ENCODE measurements around the gene TERT. TPM values are rescaled to one million over a fixed set of nuclear protein-coding genes. Genes with fewer than 3 reads are reported as not detected.

TERT gene
- total RNA-seq, 2 experiments from 2014 or later: 0.55 to 0.84 TPM

GRCh38 chr5:1239505-1240251, 55.2 kb downstream of the TERT start:
- Mint-ChIP-seq H3K9me3 (peaks cover 7% of the 10 kb centered on the region), H3K27me3 (peaks cover 5% of the 10 kb centered on the region), H3K36me3 (ENCODE audit: low read depth) (no peaks in the 10 kb centered on the region), H3K4me3 (no peak overlapping the region), H3K27ac (no peak overlapping the region), H3K4me1 (ENCODE audit: low read depth) (no peaks in the 10 kb centered on the region)
- intact Hi-C loops (cut with DNase I, micrococcal nuclease): no loop called here
- TF ChIP-seq, protein P1, sequence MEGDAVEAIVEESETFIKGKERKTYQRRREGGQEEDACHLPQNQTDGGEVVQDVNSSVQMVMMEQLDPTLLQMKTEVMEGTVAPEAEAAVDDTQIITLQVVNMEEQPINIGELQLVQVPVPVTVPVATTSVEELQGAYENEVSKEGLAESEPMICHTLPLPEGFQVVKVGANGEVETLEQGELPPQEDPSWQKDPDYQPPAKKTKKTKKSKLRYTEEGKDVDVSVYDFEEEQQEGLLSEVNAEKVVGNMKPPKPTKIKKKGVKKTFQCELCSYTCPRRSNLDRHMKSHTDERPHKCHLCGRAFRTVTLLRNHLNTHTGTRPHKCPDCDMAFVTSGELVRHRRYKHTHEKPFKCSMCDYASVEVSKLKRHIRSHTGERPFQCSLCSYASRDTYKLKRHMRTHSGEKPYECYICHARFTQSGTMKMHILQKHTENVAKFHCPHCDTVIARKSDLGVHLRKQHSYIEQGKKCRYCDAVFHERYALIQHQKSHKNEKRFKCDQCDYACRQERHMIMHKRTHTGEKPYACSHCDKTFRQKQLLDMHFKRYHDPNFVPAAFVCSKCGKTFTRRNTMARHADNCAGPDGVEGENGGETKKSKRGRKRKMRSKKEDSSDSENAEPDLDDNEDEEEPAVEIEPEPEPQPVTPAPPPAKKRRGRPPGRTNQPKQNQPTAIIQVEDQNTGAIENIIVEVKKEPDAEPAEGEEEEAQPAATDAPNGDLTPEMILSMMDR (IDR thresholded peaks at IDR 0.05): no peak
- ChIA-PET POLR2A (no interaction called here), CTCF (no interaction called here)
- no peak overlapping the region for H3K4me3 ChIP-seq (ENCODE audit: low read length)
- no peaks in the 10 kb centered on the region for H3K4me1 ChIP-seq (ENCODE audit: insufficient read depth, low read length)
- DNase-seq (no peak), ATAC-seq (ENCODE audit: poor library complexity) (no peak)
- no peaks in the 10 kb centered on the region for H3K36me3 ChIP-seq (ENCODE audit: insufficient read depth, low read length)
- peaks cover 12 to 28% of the 10 kb centered on the region in 2 experiments for H3K9me3 ChIP-seq (ENCODE audit: control insufficient read depth in 1 of 2, insufficient read depth in 1 of 2, low read length in 2 of 2)
- H3K27me3 ChIP-seq (ENCODE audit: control insufficient read depth in 1 of 2, insufficient read depth in 2 of 2, low read length in 2 of 2): no peaks in the 10 kb centered on the region
- H3K27ac ChIP-seq (ENCODE audit: low read depth in 1 of 2, low read length in 2 of 2): no peak overlapping the region

- no peaks in the 10 kb centered on the region for H3K27me3 ChIP-seq (ENCODE audit: control insufficient read depth in 1 of 2, insufficient read depth in 2 of 2, low read length in 2 of 2)
- intact Hi-C loops (cut with DNase I, micrococcal nuclease): no loop called here
- Mint-ChIP-seq H3K27me3 (peaks cover 3% of the 10 kb centered on the region), H3K36me3 (ENCODE audit: low read depth) (no peaks in the 10 kb centered on the region), H3K27ac (no peak overlapping the region), H3K9me3 (peaks cover 7% of the 10 kb centered on the region), H3K4me3 (no peak overlapping the region), H3K4me1 (ENCODE audit: low read depth) (no peaks in the 10 kb centered on the region)
- ATAC-seq (ENCODE audit: poor library complexity) (no peak), DNase-seq (no peak)
- H3K4me1 ChIP-seq (ENCODE audit: insufficient read depth, low read length): no peaks in the 10 kb centered on the region
- no peaks in the 10 kb centered on the region for H3K36me3 ChIP-seq (ENCODE audit: insufficient read depth, low read length)
- H3K9me3 ChIP-seq (ENCODE audit: control insufficient read depth in 1 of 2, insufficient read depth in 1 of 2, low read length in 2 of 2): peaks cover 12 to 30% of the 10 kb centered on the region in 2 experiments
- no peak overlapping the region for H3K4me3 ChIP-seq (ENCODE audit: low read length)
- TF ChIP-seq, protein P1 (IDR thresholded peaks at IDR 0.05): no peak
- POLR2A ChIA-PET: interaction anchor here (1.0 kb wide), 1 partner anchor 20 kb away, joined by 3 read pairs; no protein-coding TSS in a partner anchor
- no peak overlapping the region for H3K27ac ChIP-seq (ENCODE audit: low read depth in 1 of 2, low read length in 2 of 2)
- CTCF ChIA-PET: no interaction called here
Measured at GRCh38 chr5:1235838-1236237, 59.0 kb downstream of the TERT start.

- Histone ChIP-seq H3K27ac (ENCODE audit: low read depth in 1 of 2, low read length in 2 of 2) (no peak overlapping the region), H3K4me1 (ENCODE audit: insufficient read depth, low read length) (no peaks in the 10 kb centered on the region), H3K9me3 (ENCODE audit: control insufficient read depth in 1 of 2, insufficient read depth in 1 of 2, low read length in 2 of 2) (peaks cover 12 to 30% of the 10 kb centered on the region in 2 experiments), H3K4me3 (ENCODE audit: low read length) (no peak overlapping the region), H3K27me3 (ENCODE audit: control insufficient read depth in 1 of 2, insufficient read depth in 2 of 2, low read length in 2 of 2) (no peaks in the 10 kb centered on the region), H3K36me3 (ENCODE audit: insufficient read depth, low read length) (no peaks in the 10 kb centered on the region)
- ATAC-seq (ENCODE audit: poor library complexity) (no peak), DNase-seq (no peak)
- Mint-ChIP-seq H3K36me3 (ENCODE audit: low read depth) (no peaks in the 10 kb centered on the region), H3K4me3 (no peak overlapping the region), H3K4me1 (ENCODE audit: low read depth) (no peaks in the 10 kb centered on the region), H3K9me3 (peaks cover 7% of the 10 kb centered on the region), H3K27ac (no peak overlapping the region), H3K27me3 (no peaks in the 10 kb centered on the region)
- TF ChIP-seq, protein P1 (IDR thresholded peaks at IDR 0.05): no peak
- POLR2A ChIA-PET: interaction anchor here (1.0 kb wide), 1 partner anchor 20 kb away, joined by 3 read pairs; no protein-coding TSS in a partner anchor
- CTCF ChIA-PET: no interaction called here
- intact Hi-C loops (cut with DNase I, micrococcal nuclease): no loop called here
Measured at GRCh38 chr5:1235379-1235778, 59.5 kb downstream of the TERT start.

All from CD4-positive, alpha-beta T cell (primary cell).